ENCODE measurements around the gene SND1.

The SND1 gene

GRCh38 chr7:127689194-127689772 lies 37.3 kb downstream of the SND1 start:
- Histone ChIP-seq H3K14ac (ENCODE audit: low read length in 2 of 2) (no peak overlapping the region), H2AK5ac (ENCODE audit: low read length, severe bottlenecking) (no peak overlapping the region), H3K36me3 (ENCODE audit: control insufficient read depth in 1 of 2, insufficient read depth in 2 of 2, low read depth in 1 of 2, low read length in 2 of 2) (peaks cover 18 to 74% of the 10 kb centered on the region in 2 experiments), H4K91ac (ENCODE audit: low read length) (no peak overlapping the region), H3K9ac (ENCODE audit: low read length) (no peak overlapping the region), H2BK12ac (ENCODE audit: low read length in 2 of 2) (no peak overlapping the region), H3K4me3 (ENCODE audit: insufficient read depth in 1 of 2, low read depth in 1 of 2, low read length in 2 of 2) (no peak overlapping the region), H2AFZ (ENCODE audit: low read depth, low read length) (no peak overlapping the region), H3K23ac (ENCODE audit: low read length in 2 of 2) (no peak overlapping the region), H3K9me3 (ENCODE audit: control insufficient read depth, low read length) (no peaks in the 10 kb centered on the region), H3K4me1 (ENCODE audit: control insufficient read depth, insufficient read depth, low read depth, low read length) (no peaks in the 10 kb centered on the region), H3K27me3 (ENCODE audit: control insufficient read depth in 1 of 2, insufficient read depth in 1 of 2, low read length in 2 of 2) (no peaks in the 10 kb centered on the region), H3K79me1 (replicated peaks; ENCODE audit: low read length, poor library complexity, severe bottlenecking) (peaks cover 36% of the 10 kb centered on the region), H3K4me2 (ENCODE audit: low read length, poor library complexity, severe bottlenecking) (no peak overlapping the region), H3K4ac (ENCODE audit: low read depth in 1 of 2, low read length in 2 of 2) (no peak overlapping the region), H3K18ac (ENCODE audit: low read depth in 1 of 2, low read length in 2 of 2) (no peak overlapping the region), H2BK15ac (ENCODE audit: low read depth, poor library complexity, severe bottlenecking) (no peak overlapping the region), H2BK120ac (ENCODE audit: low read depth, low read length) (no peak overlapping the region), H4K8ac (ENCODE audit: low read length) (no peak overlapping the region), H2BK5ac (ENCODE audit: low read depth, low read length, poor library complexity, severe bottlenecking) (no peak overlapping the region), H3K27ac (ENCODE audit: low read length, poor library complexity, severe bottlenecking) (no peak overlapping the region)
- WGBS = no CpG with 5 or more reads among the region's 1 CpG
- no peak for DNase-seq

- Histone ChIP-seq H3K23ac (ENCODE audit: low read length in 2 of 2) (no peak overlapping the region), H3K36me3 (ENCODE audit: control insufficient read depth in 1 of 2, insufficient read depth in 2 of 2, low read depth in 1 of 2, low read length in 2 of 2) (peaks cover 22 to 84% of the 10 kb centered on the region in 2 experiments), H2BK5ac (ENCODE audit: low read depth, low read length, poor library complexity, severe bottlenecking) (no peak overlapping the region), H3K9me3 (ENCODE audit: control insufficient read depth, low read length) (no peaks in the 10 kb centered on the region), H3K4me3 (ENCODE audit: insufficient read depth in 1 of 2, low read depth in 1 of 2, low read length in 2 of 2) (no peak overlapping the region), H2BK12ac (ENCODE audit: low read length in 2 of 2) (no peak overlapping the region), H4K91ac (ENCODE audit: low read length) (no peak overlapping the region), H3K27ac (ENCODE audit: low read length, poor library complexity, severe bottlenecking) (no peak overlapping the region), H3K4me2 (ENCODE audit: low read length, poor library complexity, severe bottlenecking) (no peak overlapping the region), H3K4ac (ENCODE audit: low read depth in 1 of 2, low read length in 2 of 2) (no peak overlapping the region), H4K8ac (ENCODE audit: low read length) (no peak overlapping the region), H3K14ac (ENCODE audit: low read length in 2 of 2) (no peak overlapping the region), H2AFZ (ENCODE audit: low read depth, low read length) (no peak overlapping the region), H3K9ac (ENCODE audit: low read length) (no peak overlapping the region), H3K18ac (ENCODE audit: low read depth in 1 of 2, low read length in 2 of 2) (no peak overlapping the region), H3K27me3 (ENCODE audit: control insufficient read depth in 1 of 2, insufficient read depth in 1 of 2, low read length in 2 of 2) (no peaks in the 10 kb centered on the region), H3K4me1 (ENCODE audit: control insufficient read depth, insufficient read depth, low read depth, low read length) (no peaks in the 10 kb centered on the region), H2BK15ac (ENCODE audit: low read depth, poor library complexity, severe bottlenecking) (no peak overlapping the region), H2AK5ac (ENCODE audit: low read length, severe bottlenecking) (no peak overlapping the region), H2BK120ac (ENCODE audit: low read depth, low read length) (no peak overlapping the region), H3K79me1 (replicated peaks; ENCODE audit: low read length, poor library complexity, severe bottlenecking) (peaks cover 43% of the 10 kb centered on the region)
- WGBS = 96% methylated on average over 3 of the region's 3 CpGs
- no peak for DNase-seq
Measured at GRCh38 chr7:127690337-127690736, 38.3 kb downstream of the SND1 start.

GRCh38 chr7:127690806-127691205 lies 38.8 kb downstream of the SND1 start:
- no peak overlapping the region for H4K8ac ChIP-seq (ENCODE audit: low read length)
- H2BK15ac ChIP-seq (ENCODE audit: low read depth, poor library complexity, severe bottlenecking) = no peak overlapping the region
- H3K4ac ChIP-seq (ENCODE audit: low read depth in 1 of 2, low read length in 2 of 2) = no peak overlapping the region
- H2AFZ ChIP-seq (ENCODE audit: low read depth, low read length) = no peak overlapping the region
- no peak overlapping the region for H3K23ac ChIP-seq (ENCODE audit: low read length in 2 of 2)
- no peak overlapping the region for H2BK120ac ChIP-seq (ENCODE audit: low read depth, low read length)
- H3K4me1 ChIP-seq (ENCODE audit: control insufficient read depth, insufficient read depth, low read depth, low read length) = no peaks in the 10 kb centered on the region
- H2BK5ac ChIP-seq (ENCODE audit: low read depth, low read length, poor library complexity, severe bottlenecking) = no peak overlapping the region
- peaks cover 43% of the 10 kb centered on the region for H3K79me1 ChIP-seq (replicated peaks; ENCODE audit: low read length, poor library complexity, severe bottlenecking)
- H3K27ac ChIP-seq (ENCODE audit: low read length, poor library complexity, severe bottlenecking) = no peak overlapping the region
- no peak overlapping the region for H2BK12ac ChIP-seq (ENCODE audit: low read length in 2 of 2)
- no peak overlapping the region for H3K14ac ChIP-seq (ENCODE audit: low read length in 2 of 2)
- no peak overlapping the region for H4K91ac ChIP-seq (ENCODE audit: low read length)
- H3K9ac ChIP-seq (ENCODE audit: low read length) = no peak overlapping the region
- H3K4me3 ChIP-seq (ENCODE audit: insufficient read depth in 1 of 2, low read depth in 1 of 2, low read length in 2 of 2) = no peak overlapping the region
- DNase-seq = no peak
- H2AK5ac ChIP-seq (ENCODE audit: low read length, severe bottlenecking) = no peak overlapping the region
- WGBS = 100% methylated on average over 1 of the region's 3 CpGs
- peaks cover 24 to 89% of the 10 kb centered on the region in 2 experiments for H3K36me3 ChIP-seq (ENCODE audit: control insufficient read depth in 1 of 2, insufficient read depth in 2 of 2, low read depth in 1 of 2, low read length in 2 of 2)
- no peak overlapping the region for H3K4me2 ChIP-seq (ENCODE audit: low read length, poor library complexity, severe bottlenecking)
- no peak overlapping the region for H3K18ac ChIP-seq (ENCODE audit: low read depth in 1 of 2, low read length in 2 of 2)
- no peaks in the 10 kb centered on the region for H3K27me3 ChIP-seq (ENCODE audit: control insufficient read depth in 1 of 2, insufficient read depth in 1 of 2, low read length in 2 of 2)
- no peaks in the 10 kb centered on the region for H3K9me3 ChIP-seq (ENCODE audit: control insufficient read depth, low read length)

- Histone ChIP-seq H4K91ac (ENCODE audit: low read length) (no peak overlapping the region), H3K4ac (ENCODE audit: low read depth in 1 of 2, low read length in 2 of 2) (no peak overlapping the region), H2BK120ac (ENCODE audit: low read depth, low read length) (no peak overlapping the region), H3K23ac (ENCODE audit: low read length in 2 of 2) (no peak overlapping the region), H4K8ac (ENCODE audit: low read length) (no peak overlapping the region), H3K9ac (ENCODE audit: low read length) (no peak overlapping the region), H2BK5ac (ENCODE audit: low read depth, low read length, poor library complexity, severe bottlenecking) (no peak overlapping the region), H3K27me3 (ENCODE audit: control insufficient read depth in 1 of 2, insufficient read depth in 1 of 2, low read length in 2 of 2) (no peaks in the 10 kb centered on the region), H3K36me3 (ENCODE audit: control insufficient read depth in 1 of 2, insufficient read depth in 2 of 2, low read depth in 1 of 2, low read length in 2 of 2) (peaks cover 19 to 90% of the 10 kb centered on the region in 2 experiments), H3K9me3 (ENCODE audit: control insufficient read depth, low read length) (no peaks in the 10 kb centered on the region), H2BK15ac (ENCODE audit: low read depth, poor library complexity, severe bottlenecking) (no peak overlapping the region), H2AK5ac (ENCODE audit: low read length, severe bottlenecking) (no peak overlapping the region), H3K79me1 (replicated peaks; ENCODE audit: low read length, poor library complexity, severe bottlenecking) (peaks cover 40% of the 10 kb centered on the region), H2BK12ac (ENCODE audit: low read length in 2 of 2) (no peak overlapping the region), H3K4me3 (ENCODE audit: insufficient read depth in 1 of 2, low read depth in 1 of 2, low read length in 2 of 2) (no peak overlapping the region), H3K4me1 (ENCODE audit: control insufficient read depth, insufficient read depth, low read depth, low read length) (no peaks in the 10 kb centered on the region), H2AFZ (ENCODE audit: low read depth, low read length) (no peak overlapping the region), H3K14ac (ENCODE audit: low read length in 2 of 2) (no peak overlapping the region), H3K27ac (ENCODE audit: low read length, poor library complexity, severe bottlenecking) (no peak overlapping the region), H3K18ac (ENCODE audit: low read depth in 1 of 2, low read length in 2 of 2) (no peak overlapping the region), H3K4me2 (ENCODE audit: low read length, poor library complexity, severe bottlenecking) (no peak overlapping the region)
- DNase-seq = no peak
- 100% methylated on average over 1 of the region's 1 CpG for WGBS
Measured at GRCh38 chr7:127692200-127692599, 40.2 kb downstream of the SND1 start.
